Measurements from ENCODE around the gene MYO10. TPM values are rescaled to one million over a fixed set of nuclear protein-coding genes. Genes with fewer than 3 reads are reported as not detected.
A peak's percentile ranks its signal among the peaks of the same experiment; 100 is the strongest.
"Not testable (repeated sequence)": the region's sequence is repeated elsewhere in the genome, so short reads cannot be mapped to it uniquely, and the experiment has no call there.

MYO10 gene
- total RNA-seq, 1 donor from 2014 or later: 60.9 TPM

GRCh38 chr5:16679190-16679589 lies 256.9 kb downstream of the MYO10 start:
- no peak for DNase-seq (ENCODE audit: low read depth)

GRCh38 chr5:16675806-16676205 lies 260.3 kb downstream of the MYO10 start:
- no peak for DNase-seq (ENCODE audit: low read depth)

- no peak for DNase-seq (ENCODE audit: low read depth)
These were observed 261.3 kb downstream of the MYO10 start for GRCh38 chr5:16674750-16675149.

GRCh38 chr5:16673241-16674201 lies 262.6 kb downstream of the MYO10 start:
- no peak for DNase-seq (ENCODE audit: low read depth)

GRCh38 chr5:16671208-16671607 lies 264.9 kb downstream of the MYO10 start:
- DNase-seq (ENCODE audit: low read depth): no peak

GRCh38 chr5:16669776-16670175 lies 266.3 kb downstream of the MYO10 start:
- no peak for DNase-seq (ENCODE audit: low read depth)

GRCh38 chr5:16668631-16669030 lies 267.5 kb downstream of the MYO10 start:
- DNase-seq (ENCODE audit: low read depth): no peak

GRCh38 chr5:16668194-16668593 lies 267.9 kb downstream of the MYO10 start:
- DNase-seq (ENCODE audit: low read depth): no peak

GRCh38 chr5:16666883-16667398 lies 269.1 kb downstream of the MYO10 start:
- peak; percentile 51 for DNase-seq (ENCODE audit: low read depth)

GRCh38 chr5:16666130-16666882 lies 269.8 kb downstream of the MYO10 start:
- no peak for DNase-seq (ENCODE audit: low read depth)

GRCh38 chr5:16665601-16666000 lies 270.5 kb downstream of the MYO10 start:
- DNase-seq (ENCODE audit: low read depth): no peak

GRCh38 chr5:16664368-16664767 lies 271.7 kb downstream of the MYO10 start:
- no peak for DNase-seq (ENCODE audit: low read depth)

- no peak for DNase-seq (ENCODE audit: low read depth)
These were observed 272.2 kb downstream of the MYO10 start for GRCh38 chr5:16663840-16664239.

GRCh38 chr5:16661713-16662112 lies 274.4 kb downstream of the MYO10 start:
- DNase-seq (ENCODE audit: low read depth): no peak

- DNase-seq (ENCODE audit: low read depth): no peak
These were observed 275.1 kb downstream of the MYO10 start for GRCh38 chr5:16660982-16661381.

GRCh38 chr5:16659536-16659935 lies 276.6 kb downstream of the MYO10 start:
- DNase-seq (ENCODE audit: low read depth): no peak

- DNase-seq (ENCODE audit: low read depth): no peak
These were observed 279.4 kb downstream of the MYO10 start for GRCh38 chr5:16656561-16657191.

GRCh38 chr5:16654647-16655334 lies 281.3 kb downstream of the MYO10 start:
- DNase-seq (ENCODE audit: low read depth): peak; percentile 47

- not testable (repeated sequence) for DNase-seq (ENCODE audit: low read depth)
These were observed 287.3 kb downstream of the MYO10 start for GRCh38 chr5:16648739-16649138.

GRCh38 chr5:16644301-16644889 lies 291.7 kb downstream of the MYO10 start:
- DNase-seq (ENCODE audit: low read depth): no peak

GRCh38 chr5:16642867-16643266 lies 293.2 kb downstream of the MYO10 start:
- DNase-seq (ENCODE audit: low read depth): no peak

Measured in myocyte (in vitro differentiated cells).